Keratinocyte (primary cell): ENCODE results near the gene CNTNAP2. TPM values are rescaled to one million over a fixed set of nuclear protein-coding genes. Genes with fewer than 3 reads are reported as not detected.

Experiments used
- DNase-seq: peaks from one replicate; pipeline ENCODE4 v3.0.0-alpha.2; 2011; ENCODE audit warnings: low read depth, missing footprints, low spot score
- FAIRE-seq: peaks from 2 replicates; lab custom pipeline; 2011; peaks lifted over from hg19 to GRCh38; lab: Jason Lieb, UNC
- H2AFZ ChIP-seq: 2 replicates; pipeline ENCODE4 v1.6.0; 2012; ENCODE audit warnings: low read length, control low read depth, inconsistent platforms; ENCODE audit not compliant: control insufficient read depth
- H3K27ac ChIP-seq: 2 replicates; pipeline ENCODE4 v1.5.1; 2011; ENCODE audit warnings: low read length; ENCODE audit not compliant: control insufficient read depth, insufficient read depth
- H3K27me3 ChIP-seq: 3 replicates; pipeline ENCODE4 v1.6.0; 2011; ENCODE audit warnings: low read length; ENCODE audit not compliant: control insufficient read depth, insufficient read depth; ENCODE audit errors: extremely low read depth
- H3K36me3 ChIP-seq, 2 experiments: 2 replicates in 1 of 2; 3 replicates in 1 of 2; pipeline ENCODE4 v1.5.1; 2011; ENCODE audit warnings: low read length in 2 of 2, mild to moderate bottlenecking in 1 of 2; ENCODE audit not compliant: control insufficient read depth in 2 of 2, insufficient read depth in 2 of 2; ENCODE audit errors: extremely low read depth in 1 of 2
- H3K4me1 ChIP-seq: 3 replicates; pipeline ENCODE4 v1.5.1; 2011; ENCODE audit warnings: low read length; ENCODE audit not compliant: control insufficient read depth, insufficient read depth; ENCODE audit errors: extremely low read depth
- H3K4me2 ChIP-seq: 3 replicates; pipeline ENCODE4 v1.6.0; 2011; ENCODE audit warnings: low read depth, low read length; ENCODE audit not compliant: control insufficient read depth, insufficient read depth; ENCODE audit errors: extremely low read depth
- H3K4me3 ChIP-seq, 3 experiments: fragments of 200-600 bp in 1 of 3; sonication (generic) in 1 of 3; 2 replicates in 2 of 3; 3 replicates in 1 of 3; pipeline ENCODE4 v1.5.1; 2011 to 2016; ENCODE audit warnings: low read length in 3 of 3, mild to moderate bottlenecking in 3 of 3, control low read depth in 2 of 3, inconsistent platforms in 1 of 3, low read depth in 1 of 3, mixed read lengths in 1 of 3, mixed run types in 1 of 3, moderate library complexity in 1 of 3; ENCODE audit not compliant: control insufficient read depth in 2 of 3, insufficient read depth in 2 of 3; ENCODE audit errors: extremely low read depth in 1 of 3
- H3K79me2 ChIP-seq: 2 replicates; pipeline ENCODE4 v1.6.0; 2012; ENCODE audit warnings: low read length; ENCODE audit not compliant: control insufficient read depth, insufficient read depth
- H3K9ac ChIP-seq: 3 replicates; pipeline ENCODE4 v1.6.0; 2011; ENCODE audit warnings: low read length; ENCODE audit not compliant: control insufficient read depth, insufficient read depth; ENCODE audit errors: extremely low read depth
- H3K9me1 ChIP-seq: 3 replicates; pipeline ENCODE4 v1.6.0; 2011; ENCODE audit warnings: low read length; ENCODE audit not compliant: control insufficient read depth, insufficient read depth; ENCODE audit errors: extremely low read depth
- H3K9me3 ChIP-seq: 2 replicates; pipeline ENCODE4 v1.5.1; 2012; ENCODE audit warnings: low read depth, low read length; ENCODE audit not compliant: control insufficient read depth
- H4K20me1 ChIP-seq: 3 replicates; pipeline ENCODE4 v1.6.0; 2011; ENCODE audit warnings: low read length; ENCODE audit not compliant: control insufficient read depth, insufficient read depth; ENCODE audit errors: extremely low read depth
- EZH2 ChIP-seq: IDR thresholded peaks from one replicate; pipeline ENCODE4 v1.6.1; 2012; ENCODE audit warnings: inconsistent platforms, mild to moderate bottlenecking, low read length, moderate library complexity
- dilution Hi-C: fragments of 300-500 bp; cut with MboI; formaldehyde crosslinking; loops from one replicate; pipeline ENCODE4 v1.7.0; 2020; ENCODE audit warnings: low sequenced_read_pairs; ENCODE audit not compliant: extremely low pct_ligation_motif_present
- polyA plus RNA-seq, 5 experiments: library from polyadenylated mRNA; depleted of rRNA in 3 of 5; stranded (reverse) in 3 of 5; stranded (forward) in 1 of 5; unstranded in 1 of 5; fragments of >200 nt; gene quantifications; 1 replicate in 1 of 5; 2 replicates in 3 of 5; 3 replicates in 1 of 5; pipeline versions ENCODE4 v1.2.1 to v1.2.3, GENCODE V29; 2011 to 2012; ENCODE audit warnings: missing spikeins in 2 of 5, low read depth in 1 of 5, low replicate concordance in 1 of 5
- TF ChIP-seq, protein P1 (sequence below), 3 experiments: IDR thresholded peaks in 1 of 3; conservative IDR thresholded peaks in 1 of 3; optimal IDR thresholded peaks in 1 of 3; 2 replicates in 2 of 3; 3 replicates in 1 of 3; pipeline versions ENCODE3 to v1.5.1; 2011; ENCODE audit warnings: low read length in 3 of 3, mild to moderate bottlenecking in 3 of 3, moderate library complexity in 2 of 3, control low read depth in 1 of 3, inconsistent platforms in 1 of 3; ENCODE audit not compliant: insufficient read depth in 2 of 3; ENCODE audit errors: extremely low read depth in 1 of 3

CNTNAP2 gene
- polyA plus RNA-seq, 1 donor (not counting 4 experiments of a cell fraction or from before 2014, with no cell fraction given) = 1.4 TPM

DNA sequence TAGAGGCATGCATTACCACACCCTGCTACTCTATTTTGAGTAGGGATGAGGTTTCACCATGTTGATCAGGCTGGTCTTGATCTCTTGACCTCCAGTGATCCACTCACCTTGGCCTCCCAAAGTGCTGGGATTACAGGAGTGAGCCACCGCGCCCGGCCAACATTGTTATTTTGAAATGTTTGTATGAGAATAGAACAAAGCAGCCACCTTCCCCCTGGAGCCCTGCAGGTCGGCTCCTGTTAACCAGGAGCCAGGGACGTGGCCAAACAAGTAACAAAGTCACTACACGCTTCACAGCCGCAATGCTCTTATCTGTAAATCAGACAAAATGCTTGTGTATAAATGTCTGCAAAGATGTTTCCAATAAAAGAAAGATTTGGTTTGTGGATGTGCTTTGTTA is 295.4 kb downstream of the CNTNAP2 start:
- no peaks in the 10 kb centered on the region for H3K27me3 ChIP-seq
- no peak overlapping the region for H2AFZ ChIP-seq
- dilution Hi-C loops = no loop called here
- H3K9ac ChIP-seq = no peak overlapping the region
- H3K36me3 ChIP-seq = no peaks in the 10 kb centered on the region
- H3K9me3 ChIP-seq = no peaks in the 10 kb centered on the region
- DNase-seq = no peak
- no peaks in the 10 kb centered on the region for H3K4me1 ChIP-seq
- no peaks in the 10 kb centered on the region for H4K20me1 ChIP-seq
- no peaks in the 10 kb centered on the region for H3K79me2 ChIP-seq
- no peak for FAIRE-seq
- H3K4me2 ChIP-seq = no peak overlapping the region
- no peaks in the 10 kb centered on the region for H3K9me1 ChIP-seq
- H3K27ac ChIP-seq = no peak overlapping the region
- TF ChIP-seq EZH2 = no peak
- TF ChIP-seq, protein P1, sequence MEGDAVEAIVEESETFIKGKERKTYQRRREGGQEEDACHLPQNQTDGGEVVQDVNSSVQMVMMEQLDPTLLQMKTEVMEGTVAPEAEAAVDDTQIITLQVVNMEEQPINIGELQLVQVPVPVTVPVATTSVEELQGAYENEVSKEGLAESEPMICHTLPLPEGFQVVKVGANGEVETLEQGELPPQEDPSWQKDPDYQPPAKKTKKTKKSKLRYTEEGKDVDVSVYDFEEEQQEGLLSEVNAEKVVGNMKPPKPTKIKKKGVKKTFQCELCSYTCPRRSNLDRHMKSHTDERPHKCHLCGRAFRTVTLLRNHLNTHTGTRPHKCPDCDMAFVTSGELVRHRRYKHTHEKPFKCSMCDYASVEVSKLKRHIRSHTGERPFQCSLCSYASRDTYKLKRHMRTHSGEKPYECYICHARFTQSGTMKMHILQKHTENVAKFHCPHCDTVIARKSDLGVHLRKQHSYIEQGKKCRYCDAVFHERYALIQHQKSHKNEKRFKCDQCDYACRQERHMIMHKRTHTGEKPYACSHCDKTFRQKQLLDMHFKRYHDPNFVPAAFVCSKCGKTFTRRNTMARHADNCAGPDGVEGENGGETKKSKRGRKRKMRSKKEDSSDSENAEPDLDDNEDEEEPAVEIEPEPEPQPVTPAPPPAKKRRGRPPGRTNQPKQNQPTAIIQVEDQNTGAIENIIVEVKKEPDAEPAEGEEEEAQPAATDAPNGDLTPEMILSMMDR (optimal IDR thresholded peaks at IDR 0.05 in 1 of 3, IDR thresholded peaks at IDR 0.05 in 1 of 3, conservative IDR thresholded peaks at IDR 0.05 in 1 of 3; ENCODE audit: extremely low read depth in 1 of 3, insufficient read depth in 2 of 3, low read length in 3 of 3) = no peak
- H3K4me3 ChIP-seq = no peak overlapping the region

DNA sequence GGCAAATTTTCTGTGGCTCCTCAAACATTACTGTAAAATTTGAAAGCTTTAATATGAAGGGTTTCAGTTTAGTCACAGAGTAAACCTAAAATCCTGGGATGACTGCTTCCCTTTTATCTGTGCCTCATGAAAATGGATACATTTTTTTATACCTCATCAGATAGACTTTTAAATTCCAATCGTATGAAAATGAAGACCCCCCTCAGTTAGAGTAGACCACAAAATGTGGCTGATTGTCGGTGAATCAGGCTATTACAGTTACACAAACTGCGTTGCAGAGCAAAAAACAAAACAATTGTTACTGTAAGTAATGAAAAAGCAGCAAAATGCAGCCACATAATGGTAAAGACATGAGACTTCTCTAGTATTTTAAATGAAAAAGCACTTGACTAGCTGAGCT is 296.2 kb downstream of the CNTNAP2 start:
- Histone ChIP-seq H3K9ac (no peak overlapping the region), H3K79me2 (no peaks in the 10 kb centered on the region), H3K4me2 (no peak overlapping the region), H3K27me3 (no peaks in the 10 kb centered on the region), H4K20me1 (no peaks in the 10 kb centered on the region), H3K36me3 (no peaks in the 10 kb centered on the region), H3K27ac (no peak overlapping the region), H3K4me3 (no peak overlapping the region), H2AFZ (no peak overlapping the region), H3K4me1 (no peaks in the 10 kb centered on the region), H3K9me1 (no peaks in the 10 kb centered on the region), H3K9me3 (no peaks in the 10 kb centered on the region)
- dilution Hi-C loops = no loop called here
- DNase-seq (no peak), FAIRE-seq (no peak)
- TF ChIP-seq, protein P1 (optimal IDR thresholded peaks at IDR 0.05 in 1 of 3, IDR thresholded peaks at IDR 0.05 in 1 of 3, conservative IDR thresholded peaks at IDR 0.05 in 1 of 3; ENCODE audit: extremely low read depth in 1 of 3, insufficient read depth in 2 of 3, low read length in 3 of 3) = no peak
- no peak for TF ChIP-seq EZH2
